Hepatocyte (in vitro differentiated cells): ENCODE measurements around the gene ZNF493. TPM values are rescaled to one million over a fixed set of nuclear protein-coding genes. Genes with fewer than 3 reads are reported as not detected.

ENCODE experiments used
- DNase-seq: peaks from one replicate; pipeline ENCODE4 v3.0.0-alpha.2; 2016; ENCODE audit warnings: low spot score
- H2AFZ ChIP-seq: fragments of 200-600 bp; sonication (generic); 2 replicates; pipeline ENCODE4 v1.6.0; 2016; ENCODE audit warnings: antibody characterized with exemption, mild to moderate bottlenecking
- H3K27ac ChIP-seq: fragments of 200-600 bp; sonication (generic); 2 replicates; pipeline ENCODE4 v1.5.1; 2016; ENCODE audit warnings: mild to moderate bottlenecking
- H3K27me3 ChIP-seq: fragments of 200-600 bp; sonication (generic); 2 replicates; pipeline ENCODE4 v1.6.1; 2016
- H3K36me3 ChIP-seq: fragments of 200-600 bp; sonication (generic); replicated peaks from 2 replicates; pipeline ENCODE4 v1.5.1; 2016; ENCODE audit warnings: low read depth; ENCODE audit not compliant: insufficient read depth
- H3K4me1 ChIP-seq: fragments of 200-600 bp; sonication (generic); 2 replicates; pipeline ENCODE4 v1.5.1; 2016; ENCODE audit warnings: mild to moderate bottlenecking, moderate library complexity; ENCODE audit not compliant: insufficient read depth
- H3K4me2 ChIP-seq: fragments of 200-600 bp; sonication (generic); 2 replicates; pipeline ENCODE4 v1.6.0; 2016
- H3K4me3 ChIP-seq: fragments of 200-600 bp; sonication (generic); 2 replicates; pipeline ENCODE4 v1.5.1; 2016; ENCODE audit warnings: mild to moderate bottlenecking
- H3K79me2 ChIP-seq: fragments of 200-600 bp; sonication (generic); 2 replicates; pipeline ENCODE4 v1.6.0; 2017; ENCODE audit warnings: mild to moderate bottlenecking
- H3K9me2 ChIP-seq: fragments of 200-600 bp; sonication (generic); replicated peaks from 2 replicates; pipeline ENCODE4 v1.6.0; 2017; ENCODE audit warnings: mild to moderate bottlenecking; ENCODE audit not compliant: insufficient read depth
- H3K9me3 ChIP-seq: fragments of 200-600 bp; sonication (generic); 2 replicates; pipeline ENCODE4 v1.5.1; 2016; ENCODE audit warnings: low read depth, mild to moderate bottlenecking
- H4K20me1 ChIP-seq: fragments of 200-600 bp; sonication (generic); 2 replicates; pipeline ENCODE4 v1.6.0; 2016; ENCODE audit warnings: mild to moderate bottlenecking; ENCODE audit not compliant: insufficient read depth, poor library complexity, severe bottlenecking
- EZH2 ChIP-seq: fragments of 200-600 bp; sonication (generic); IDR thresholded peaks from 2 replicates; pipeline ENCODE4 v1.6.1; 2016; ENCODE audit warnings: antibody characterized with exemption, mild to moderate bottlenecking, borderline replicate concordance
- EZH2phosphoT487 ChIP-seq: fragments of 200-600 bp; sonication (generic); IDR thresholded peaks from one replicate; pipeline ENCODE4 v1.6.1; 2018; ENCODE audit warnings: antibody characterized with exemption, mild to moderate bottlenecking, low read depth, moderate library complexity; ENCODE audit not compliant: unreplicated experiment, severe bottlenecking
- WGBS: methylation state at CpG from one replicate; pipeline ENCODE4 v1.1.6; 2016; ENCODE audit warnings: low lambda C conversion rate; ENCODE audit errors: missing lambda C conversion rate; 5-methylcytosine and 5-hydroxymethylcytosine counted together
- polyA plus RNA-seq: library from polyadenylated mRNA; unstranded; fragments of >200 nt; fragmentation: Nextera tagmentation; extraction: Ambion mirVana; gene quantifications from 2 replicates; pipeline ENCODE4 v1.2.1, GENCODE V29; 2016
- total RNA-seq: library from RNA; depleted of rRNA; stranded (reverse); fragments of >200 nt; gene quantifications from 2 replicates; pipeline ENCODE4 v1.2.3, GENCODE V29; 2014
- TF ChIP-seq, protein P1 (sequence below): fragments of 200-600 bp; sonication (generic); IDR thresholded peaks from 2 replicates; pipeline ENCODE4 v1.5.1; 2016; ENCODE audit warnings: antibody characterized with exemption, mild to moderate bottlenecking; ENCODE audit not compliant: poor library complexity

ZNF493 gene
- total and polyA plus RNA-seq, 2 experiments from 2014 or later: 9.8 to 26.5 TPM

GRCh38 chr19:21362291-21362690, 34.6 kb upstream of the ZNF493 start:
- Histone ChIP-seq H3K4me1 (peaks cover 4% of the 10 kb centered on the region), H3K36me3 (peaks cover 12% of the 10 kb centered on the region), H4K20me1 (no peaks in the 10 kb centered on the region), H3K27me3 (no peaks in the 10 kb centered on the region), H3K9me3 (peaks cover 11% of the 10 kb centered on the region), H3K9me2 (no peaks in the 10 kb centered on the region), H3K79me2 (peaks cover 50% of the 10 kb centered on the region), H3K4me3 (peak overlapping the region; percentile 13), H3K27ac (no peak overlapping the region), H3K4me2 (no peak overlapping the region), H2AFZ (no peak overlapping the region)
- WGBS: 89% methylated on average over 3 of the region's 3 CpGs
- TF ChIP-seq, protein P1, sequence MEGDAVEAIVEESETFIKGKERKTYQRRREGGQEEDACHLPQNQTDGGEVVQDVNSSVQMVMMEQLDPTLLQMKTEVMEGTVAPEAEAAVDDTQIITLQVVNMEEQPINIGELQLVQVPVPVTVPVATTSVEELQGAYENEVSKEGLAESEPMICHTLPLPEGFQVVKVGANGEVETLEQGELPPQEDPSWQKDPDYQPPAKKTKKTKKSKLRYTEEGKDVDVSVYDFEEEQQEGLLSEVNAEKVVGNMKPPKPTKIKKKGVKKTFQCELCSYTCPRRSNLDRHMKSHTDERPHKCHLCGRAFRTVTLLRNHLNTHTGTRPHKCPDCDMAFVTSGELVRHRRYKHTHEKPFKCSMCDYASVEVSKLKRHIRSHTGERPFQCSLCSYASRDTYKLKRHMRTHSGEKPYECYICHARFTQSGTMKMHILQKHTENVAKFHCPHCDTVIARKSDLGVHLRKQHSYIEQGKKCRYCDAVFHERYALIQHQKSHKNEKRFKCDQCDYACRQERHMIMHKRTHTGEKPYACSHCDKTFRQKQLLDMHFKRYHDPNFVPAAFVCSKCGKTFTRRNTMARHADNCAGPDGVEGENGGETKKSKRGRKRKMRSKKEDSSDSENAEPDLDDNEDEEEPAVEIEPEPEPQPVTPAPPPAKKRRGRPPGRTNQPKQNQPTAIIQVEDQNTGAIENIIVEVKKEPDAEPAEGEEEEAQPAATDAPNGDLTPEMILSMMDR: no peak
- no peak for TF ChIP-seq EZH2phosphoT487
- no peak for TF ChIP-seq EZH2
- no peak for DNase-seq

GRCh38 chr19:21383980-21384582, 12.9 kb upstream of the ZNF493 start:
- Histone ChIP-seq H3K27me3 (no peaks in the 10 kb centered on the region), H3K9me3 (peaks cover 81% of the 10 kb centered on the region), H3K4me2 (no peak overlapping the region), H3K4me1 (no peaks in the 10 kb centered on the region), H2AFZ (no peak overlapping the region), H3K9me2 (no peaks in the 10 kb centered on the region), H3K79me2 (no peaks in the 10 kb centered on the region), H3K27ac (no peak overlapping the region), H4K20me1 (no peaks in the 10 kb centered on the region), H3K36me3 (peaks cover 26% of the 10 kb centered on the region), H3K4me3 (no peak overlapping the region)
- TF ChIP-seq, protein P1: no peak
- TF ChIP-seq EZH2phosphoT487: no peak
- TF ChIP-seq EZH2: no peak
- DNase-seq: no peak
- 92% methylated on average over 4 of the region's 4 CpGs for WGBS

DNA sequence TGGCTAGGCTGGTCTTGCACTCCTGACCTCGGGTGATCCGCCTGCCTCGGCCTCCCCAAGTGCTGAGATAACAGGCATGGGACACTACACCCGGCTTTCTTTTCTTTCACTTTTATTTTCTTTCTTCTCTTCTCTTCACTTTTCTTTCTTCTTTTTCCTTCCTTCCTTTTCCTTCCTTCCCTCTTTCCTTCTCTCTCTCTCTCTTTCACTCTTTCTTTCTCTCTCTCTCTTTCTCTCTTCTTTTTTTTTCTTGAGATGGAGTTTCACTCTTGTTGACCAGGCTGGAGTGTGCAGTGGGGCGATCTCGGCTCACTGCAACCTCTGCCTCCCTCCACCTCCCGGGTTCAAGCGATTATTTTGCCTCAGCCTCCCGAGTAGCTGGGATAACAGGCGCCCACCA, 812 bp upstream of the ZNF493 start:
- H3K4me3 ChIP-seq: no peak overlapping the region
- no peak for DNase-seq
- peaks cover 3% of the 10 kb centered on the region for H3K36me3 ChIP-seq
- peaks cover 36% of the 10 kb centered on the region for H3K79me2 ChIP-seq
- peaks cover 7% of the 10 kb centered on the region for H3K4me1 ChIP-seq
- H3K4me2 ChIP-seq: no peak overlapping the region
- H3K9me3 ChIP-seq: peaks cover 4% of the 10 kb centered on the region
- no peaks in the 10 kb centered on the region for H3K27me3 ChIP-seq
- H2AFZ ChIP-seq: peak overlapping the region; percentile 1
- no peak overlapping the region for H3K27ac ChIP-seq
- H4K20me1 ChIP-seq: no peaks in the 10 kb centered on the region
- no peak for TF ChIP-seq EZH2
- no peak for TF ChIP-seq EZH2phosphoT487
- TF ChIP-seq, protein P1: no peak
- H3K9me2 ChIP-seq: no peaks in the 10 kb centered on the region
- WGBS: 96% methylated on average over 10 of the region's 10 CpGs

GRCh38 chr19:21398851-21399250, 1.9 kb downstream of the ZNF493 start:
- Histone ChIP-seq H4K20me1 (no peaks in the 10 kb centered on the region), H3K79me2 (peaks cover 64% of the 10 kb centered on the region), H3K9me3 (peaks cover 6% of the 10 kb centered on the region), H3K9me2 (no peaks in the 10 kb centered on the region), H3K4me2 (no peak overlapping the region), H3K4me1 (peaks cover 7% of the 10 kb centered on the region), H3K4me3 (peak overlapping the region; percentile 44), H3K27me3 (no peaks in the 10 kb centered on the region), H2AFZ (no peak overlapping the region), H3K27ac (no peak overlapping the region), H3K36me3 (peaks cover 3% of the 10 kb centered on the region)
- no peak for DNase-seq
- TF ChIP-seq EZH2 (no peak), EZH2phosphoT487 (no peak)
- TF ChIP-seq, protein P1: no peak
- 96% methylated on average over 5 of the region's 5 CpGs for WGBS
